HepG2 (cell line): ENCODE measurements around the gene RHO. TPM values are rescaled to one million over a fixed set of nuclear protein-coding genes. Genes with fewer than 3 reads are reported as not detected.

Experiments
- ATAC-seq: fragments of 200-7000 bp; cut with Tn5 transposase; 3 replicates; pipeline ENCODE4 v1.9.1; 2020; ENCODE audit warnings: mild to moderate bottlenecking, moderate library complexity
- BruUV-seq: library from RNA; stranded (reverse); fragments of 400-500 nt; replicated peaks from 2 replicates; lab custom pipeline; 2021; lab: Mats Ljungman, UMichigan
- CTCF ChIA-PET: fragments of 300-600 bp; formaldehyde crosslinking; extraction: SDS; loops from one replicate; lab custom pipeline; 2021; ENCODE audit warnings: low total read pairs, inconsistent platforms, low intra/inter-chr PET ratio; lab: Yijun Ruan, JAX
- POLR2A ChIA-PET: fragments of 350-600 bp; sonication (Branson Sonifier 250); formaldehyde crosslinking; loops from one replicate; lab custom pipeline; 2020; ENCODE audit warnings: antibody characterized with exemption, inconsistent platforms; lab: Yijun Ruan, JAX
- DNase-seq: peaks from one replicate; pipeline ENCODE4 v3.0.0-alpha.2; 2015; ENCODE audit warnings: low spot score
- FAIRE-seq: peaks from 3 replicates; lab custom pipeline; 2011; peaks lifted over from hg19 to GRCh38; lab: Jason Lieb, UNC
- H2AFZ ChIP-seq: one replicate; pipeline ENCODE4 v1.6.1; 2011; ENCODE audit warnings: low read length, inconsistent platforms
- H3K27ac ChIP-seq: fragments of 300-600 bp; 3 replicates; pipeline ENCODE4 v1.8.0; 2011; ENCODE audit warnings: mixed run types, mild to moderate bottlenecking, mixed read lengths, low read length, inconsistent platforms; ENCODE audit not compliant: insufficient read depth; ENCODE audit errors: extremely low read length
- H3K27me3 ChIP-seq, 2 experiments: fragments of 200-600 bp in 1 of 2; 2 replicates in 1 of 2; 3 replicates in 1 of 2; pipeline versions ENCODE4 v1.6.0 to v1.8.0; 2011; ENCODE audit warnings: low read length in 2 of 2, mild to moderate bottlenecking in 2 of 2, moderate library complexity in 2 of 2, inconsistent platforms in 1 of 2; ENCODE audit not compliant: insufficient read depth in 2 of 2, control insufficient read depth in 1 of 2
- H3K36me3 ChIP-seq, 2 experiments: fragments of 200-600 bp in 1 of 2; replicated peaks in 1 of 2; 2 replicates in 1 of 2; 3 replicates in 1 of 2; pipeline versions ENCODE4 v1.5.1 to v1.8.0; 2011; ENCODE audit warnings: low read length in 2 of 2, inconsistent platforms in 1 of 2; ENCODE audit not compliant: insufficient read depth in 2 of 2, control insufficient read depth in 1 of 2
- H3K4me1 ChIP-seq: 2 replicates; pipeline ENCODE4 v1.5.1; 2012; ENCODE audit warnings: low read length, inconsistent platforms; ENCODE audit not compliant: insufficient read depth
- H3K4me2 ChIP-seq: 2 replicates; pipeline ENCODE4 v1.6.0; 2011; ENCODE audit warnings: low read depth, low read length, inconsistent platforms
- H3K4me3 ChIP-seq, 3 experiments: fragments of 200-600 bp in 1 of 3; sonication (generic), shearing (Covaris generic) in 1 of 3; replicated peaks in 1 of 3; 2 replicates each; pipeline ENCODE4 v1.5.1; 2011 to 2016; ENCODE audit warnings: low read length in 3 of 3, inconsistent platforms in 2 of 3, low read depth in 2 of 3, mild to moderate bottlenecking in 2 of 3, control low read depth in 1 of 3, mixed read lengths in 1 of 3; ENCODE audit not compliant: insufficient read depth in 1 of 3
- H3K79me2 ChIP-seq: one replicate; pipeline ENCODE4 v1.6.1; 2011; ENCODE audit warnings: low read length, inconsistent platforms; ENCODE audit not compliant: insufficient read depth
- H3K9ac ChIP-seq: 2 replicates; pipeline ENCODE4 v1.6.0; 2011; ENCODE audit warnings: mild to moderate bottlenecking, low read depth, low read length, inconsistent platforms; ENCODE audit not compliant: insufficient read depth
- H3K9me3 ChIP-seq: 2 replicates; pipeline ENCODE4 v1.5.1; 2012; ENCODE audit warnings: mild to moderate bottlenecking, low read length
- H4K20me1 ChIP-seq: 2 replicates; pipeline ENCODE4 v1.6.0; 2011; ENCODE audit warnings: inconsistent platforms, mild to moderate bottlenecking, low read length, moderate library complexity; ENCODE audit not compliant: insufficient read depth
- ARNT2 ChIP-seq: sonication (generic); formaldehyde crosslinking; IDR thresholded peaks from 2 replicates; pipeline ENCODE4 v1.8.0; 2022; ENCODE audit warnings: mild to moderate bottlenecking, low read depth, missing genetic modification reagents, moderate library complexity
- FOXM1 ChIP-seq: sonication (generic); formaldehyde crosslinking; IDR thresholded peaks from 2 replicates; pipeline ENCODE4 v1.5.0; 2020; ENCODE audit warnings: missing genetic modification reagents
- HIC2 ChIP-seq: sonication (generic); formaldehyde crosslinking; IDR thresholded peaks from 2 replicates; pipeline ENCODE4 v1.9.0; 2022; ENCODE audit warnings: low read depth, missing genetic modification reagents
- KDM5B ChIP-seq: sonication (generic); formaldehyde crosslinking; IDR thresholded peaks from 2 replicates; pipeline ENCODE4 v1.4.0; 2020; ENCODE audit warnings: missing genetic modification reagents, mild to moderate bottlenecking, borderline replicate concordance
- MTA3 ChIP-seq: sonication (generic); formaldehyde crosslinking; IDR thresholded peaks from 2 replicates; pipeline ENCODE4 v1.4.0; 2020; ENCODE audit warnings: missing genetic modification reagents
- PHB2 ChIP-seq: fragments of 450-650 bp; IDR thresholded peaks from 2 replicates; pipeline ENCODE4 v1.6.1; 2018; ENCODE audit not compliant: partially characterized antibody
- RARG ChIP-seq: sonication (generic); formaldehyde crosslinking; IDR thresholded peaks from 2 replicates; pipeline ENCODE4 v1.4.0; 2020; ENCODE audit warnings: low read depth, mild to moderate bottlenecking, missing genetic modification reagents
- SP140L ChIP-seq: sonication (generic); formaldehyde crosslinking; IDR thresholded peaks from 2 replicates; pipeline ENCODE4 v1.4.0; 2020; ENCODE audit warnings: missing genetic modification reagents, borderline replicate concordance
- ZBTB39 ChIP-seq: sonication (generic); formaldehyde crosslinking; IDR thresholded peaks from 2 replicates; pipeline ENCODE4 v1.5.0; 2020; ENCODE audit warnings: missing genetic modification reagents
- ZNF235 ChIP-seq: sonication (generic); formaldehyde crosslinking; IDR thresholded peaks from 2 replicates; pipeline ENCODE4 v1.8.1; 2023; ENCODE audit warnings: mild to moderate bottlenecking, missing genetic modification reagents, borderline replicate concordance
- ZNF33A ChIP-seq: sonication (generic); formaldehyde crosslinking; IDR thresholded peaks from 2 replicates; pipeline ENCODE4 v1.5.1; 2020; ENCODE audit warnings: missing genetic modification reagents, mild to moderate bottlenecking, moderate library complexity, borderline replicate concordance
- ZNF615 ChIP-seq: sonication (generic); formaldehyde crosslinking; IDR thresholded peaks from 2 replicates; pipeline ENCODE4 v1.5.0; 2020; ENCODE audit warnings: mild to moderate bottlenecking, missing genetic modification reagents, borderline replicate concordance
- ZNF788 ChIP-seq: sonication (generic); formaldehyde crosslinking; IDR thresholded peaks from 2 replicates; pipeline ENCODE4 v1.5.0; 2020; ENCODE audit warnings: mild to moderate bottlenecking, missing genetic modification reagents, borderline replicate concordance
- WGBS: methylation state at CpG from one replicate; pipeline ENCODE4 v1.1.6; 2017; ENCODE audit warnings: low lambda C conversion rate; 5-methylcytosine and 5-hydroxymethylcytosine counted together
- in situ Hi-C: cut with HindIII; loops from 2 replicates; pipeline ENCODE4 v1.10.0; 2017; ENCODE audit warnings: low pct_unique_long_range_greater_than_20kb; ENCODE audit not compliant: extremely low pct_ligation_motif_present
- intact Hi-C: fragments of 100-400 bp; cut with micrococcal nuclease; formaldehyde crosslinking; loops from one replicate; pipeline ENCODE4 v1.10.0; 2022; ENCODE audit not compliant: unreplicated experiment
- polyA plus RNA-seq, 8 experiments: library from polyadenylated mRNA; depleted of rRNA in 3 of 8; stranded (reverse) in 7 of 8; unstranded in 1 of 8; fragments of >200 nt; fragmentation: Illumina TruSeq in 4 of 8; extraction: Trizol in 4 of 8; gene quantifications; 2 replicates each; pipeline versions ENCODE4 v1.2.1 to v1.2.3, GENCODE V29; 2011 to 2016; ENCODE audit warnings: low read depth in 4 of 8, missing spikeins in 1 of 8, mixed read lengths in 1 of 8; ENCODE audit not compliant: insufficient read depth in 1 of 8
- total RNA-seq, 5 experiments: library from RNA; depleted of rRNA; stranded (reverse); fragments of >200 nt; fragmentation: Illumina TruSeq; extraction: Trizol; gene quantifications; 2 replicates each; pipeline ENCODE4 v1.2.3, GENCODE V29; 2016; ENCODE audit warnings: low read depth in 1 of 5

Gene RHO
- total and polyA plus RNA-seq, 2 of the 13 experiments (the other 11 are each of a cell fraction or from before 2014, with no cell fraction given), result not detected

DNA sequence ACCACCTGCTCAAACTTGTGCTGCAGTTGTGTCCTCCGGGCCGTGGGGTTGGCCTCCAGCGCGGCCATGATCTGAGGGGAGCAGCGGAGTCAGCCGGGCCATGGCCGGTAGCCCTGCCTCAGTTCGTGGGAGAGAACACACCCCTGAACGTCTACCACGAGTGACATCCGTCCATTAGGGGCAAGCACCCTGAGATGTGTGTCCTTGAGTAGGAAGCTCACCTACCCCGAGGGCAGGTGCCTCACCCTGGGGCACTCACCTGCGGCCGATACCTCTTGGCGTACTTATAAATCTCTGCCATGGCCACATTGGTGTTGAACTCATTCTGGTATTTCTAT, 27.9 kb downstream of the RHO start:
- FAIRE-seq (no peak), ATAC-seq (no peak), DNase-seq (no peak)
- CTCF ChIA-PET, result no interaction called here
- 86% methylated on average over 7 of the region's 15 CpGs for WGBS
- no peaks in the 10 kb centered on the region for H3K79me2 ChIP-seq
- H3K36me3 ChIP-seq, result peaks cover 9 to 12% of the 10 kb centered on the region in 2 experiments; a peak in 3 of 5 replicates
- H3K9ac ChIP-seq, result no peak overlapping the region
- no peaks in the 10 kb centered on the region; a peak in 1 of 5 replicates for H3K27me3 ChIP-seq
- H2AFZ ChIP-seq, result no peak overlapping the region
- intact Hi-C loops, result loop anchor here (10.0 kb wide), 1 partner anchor 62 kb away; no protein-coding TSS in a partner anchor
- H3K9me3 ChIP-seq, result no peaks in the 10 kb centered on the region
- no peak overlapping the region for H3K4me3 ChIP-seq
- no peak overlapping the region for H3K4me2 ChIP-seq
- no peak overlapping the region for H3K27ac ChIP-seq
- peaks cover 50% of the 10 kb centered on the region for H3K4me1 ChIP-seq
- BruUV-seq, result no TSS peak
- no peaks in the 10 kb centered on the region for H4K20me1 ChIP-seq
- TF ChIP-seq MTA3 (CRISPR knock-in tag) (no peak), FOXM1 (no peak), KDM5B (CRISPR knock-in tag) (no peak), HIC2 (CRISPR knock-in tag) (no peak), RARG (CRISPR knock-in tag) (no peak), ARNT2 (no peak), ZNF235 (CRISPR knock-in tag) (no peak), ZNF615 (no peak), PHB2 (no peak), ZBTB39 (CRISPR knock-in tag) (no peak), SP140L (no peak), ZNF788 (CRISPR knock-in tag) (no peak), ZNF33A (CRISPR knock-in tag) (no peak)
- TF ChIP-seq, all 625 proteins: peak for 0
- in situ Hi-C loops, result no loop called here
- POLR2A ChIA-PET, result no interaction called here
